MM.1S (cell line): ENCODE results near the gene ANO5.

ENCODE experiments used
- DNase-seq: peaks from one replicate; pipeline ENCODE4 v3.0.0-alpha.2; 2015
- H2AFZ ChIP-seq: fragments of 300-600 bp; sonication (generic); 2 replicates; pipeline ENCODE4 v1.6.0; 2016; ENCODE audit warnings: antibody characterized with exemption, low read length
- H3F3A ChIP-seq: fragments of 300-600 bp; sonication (generic); 2 replicates; pipeline ENCODE4 v1.6.1; 2016; ENCODE audit warnings: mild to moderate bottlenecking, antibody characterized with exemption, low read length, moderate library complexity, mixed read lengths; ENCODE audit not compliant: insufficient read depth
- H3K27ac ChIP-seq: fragments of 300-600 bp; sonication (generic); 2 replicates; pipeline ENCODE4 v1.5.1; 2016; ENCODE audit warnings: mild to moderate bottlenecking, low read length
- H3K27me3 ChIP-seq: fragments of 300-600 bp; sonication (generic); replicated peaks from 2 replicates; pipeline ENCODE4 v1.6.0; 2016; ENCODE audit warnings: low read length; ENCODE audit not compliant: insufficient read depth
- H3K36me3 ChIP-seq: fragments of 300-600 bp; sonication (generic); replicated peaks from 2 replicates; pipeline ENCODE4 v1.6.1; 2016; ENCODE audit warnings: mild to moderate bottlenecking, low read length, mixed read lengths; ENCODE audit not compliant: insufficient read depth
- H3K4me1 ChIP-seq: fragments of 300-600 bp; sonication (generic); 2 replicates; pipeline ENCODE4 v1.6.1; 2016; ENCODE audit warnings: low read length, mixed read lengths
- H3K4me2 ChIP-seq: fragments of 300-600 bp; sonication (generic); 2 replicates; pipeline ENCODE4 v1.6.0; 2016; ENCODE audit warnings: low read depth, low read length
- H3K4me3 ChIP-seq: fragments of 300-600 bp; sonication (generic); 2 replicates; pipeline ENCODE4 v1.5.1; 2016; ENCODE audit warnings: low read length, mixed read lengths
- H3K79me2 ChIP-seq: fragments of 300-600 bp; sonication (generic); 2 replicates; pipeline ENCODE4 v1.6.1; 2016; ENCODE audit warnings: mixed run types, low read length, mixed read lengths
- H3K9ac ChIP-seq: fragments of 300-600 bp; sonication (generic); 2 replicates; pipeline ENCODE4 v1.6.1; 2016; ENCODE audit warnings: low read length, mixed read lengths
- H3K9me2 ChIP-seq: fragments of 300-600 bp; sonication (generic); replicated peaks from 2 replicates; pipeline ENCODE4 v1.6.1; 2016; ENCODE audit warnings: mild to moderate bottlenecking, low read length, mixed read lengths; ENCODE audit not compliant: insufficient read depth
- H3K9me3 ChIP-seq: fragments of 300-600 bp; sonication (generic); replicated peaks from 2 replicates; pipeline ENCODE4 v1.6.1; 2016; ENCODE audit warnings: mild to moderate bottlenecking, low read length, mixed read lengths; ENCODE audit not compliant: insufficient read depth
- H4K20me1 ChIP-seq: fragments of 300-600 bp; sonication (generic); 2 replicates; pipeline ENCODE4 v1.6.1; 2016; ENCODE audit warnings: mild to moderate bottlenecking, low read length, moderate library complexity, mixed read lengths; ENCODE audit not compliant: insufficient read depth
- CTCF ChIP-seq: fragments of 300-600 bp; sonication (generic); IDR thresholded peaks from 2 replicates; pipeline ENCODE4 v1.5.1; 2016; ENCODE audit warnings: antibody characterized with exemption, low read length, mixed read lengths
- EZH2 ChIP-seq: fragments of 300-600 bp; sonication (generic); optimal IDR thresholded peaks from 2 replicates; pipeline ENCODE3; 2017; ENCODE audit warnings: low read depth, mild to moderate bottlenecking, antibody characterized with exemption, low read length, mixed read lengths
- EZH2phosphoT487 ChIP-seq: fragments of 300-600 bp; sonication (generic); IDR thresholded peaks from 2 replicates; pipeline ENCODE4 v1.6.1; 2018; ENCODE audit warnings: antibody characterized with exemption, low read length

Gene ANO5

GRCh38 chr11:22244986-22245592 is 52.2 kb downstream of the ANO5 start:
- H3K9me2 ChIP-seq: no peaks in the 10 kb centered on the region
- H3K4me1 ChIP-seq: no peaks in the 10 kb centered on the region
- no peaks in the 10 kb centered on the region for H4K20me1 ChIP-seq
- no peaks in the 10 kb centered on the region for H3F3A ChIP-seq
- H3K4me3 ChIP-seq: no peak overlapping the region
- H3K4me2 ChIP-seq: no peak overlapping the region
- no peaks in the 10 kb centered on the region for H3K36me3 ChIP-seq
- no peak overlapping the region for H3K27ac ChIP-seq
- no peak overlapping the region for H3K9ac ChIP-seq
- TF ChIP-seq EZH2 (no peak), CTCF (peak; percentile 74), EZH2phosphoT487 (no peak)
- no peaks in the 10 kb centered on the region for H3K27me3 ChIP-seq
- H3K9me3 ChIP-seq: no peaks in the 10 kb centered on the region
- peak; percentile 48 for DNase-seq
- no peaks in the 10 kb centered on the region for H3K79me2 ChIP-seq
- H2AFZ ChIP-seq: no peak overlapping the region

GRCh38 chr11:22246992-22247391 is 54.1 kb downstream of the ANO5 start:
- Histone ChIP-seq H3F3A (no peaks in the 10 kb centered on the region), H3K4me2 (no peak overlapping the region), H3K9me2 (no peaks in the 10 kb centered on the region), H3K27me3 (no peaks in the 10 kb centered on the region), H3K9ac (no peak overlapping the region), H3K36me3 (no peaks in the 10 kb centered on the region), H3K4me1 (no peaks in the 10 kb centered on the region), H2AFZ (no peak overlapping the region), H3K4me3 (no peak overlapping the region), H4K20me1 (no peaks in the 10 kb centered on the region), H3K9me3 (no peaks in the 10 kb centered on the region), H3K27ac (no peak overlapping the region), H3K79me2 (no peaks in the 10 kb centered on the region)
- DNase-seq: no peak
- no peak for TF ChIP-seq EZH2phosphoT487
- TF ChIP-seq CTCF: no peak
- TF ChIP-seq EZH2: no peak

GRCh38 chr11:22249871-22250270 is 57.0 kb downstream of the ANO5 start:
- TF ChIP-seq CTCF (no peak), EZH2 (no peak), EZH2phosphoT487 (no peak)
- Histone ChIP-seq H3K36me3 (no peaks in the 10 kb centered on the region), H3K4me3 (no peak overlapping the region), H3K9ac (no peak overlapping the region), H2AFZ (no peak overlapping the region), H3K27me3 (no peaks in the 10 kb centered on the region), H3K4me2 (no peak overlapping the region), H3F3A (no peaks in the 10 kb centered on the region), H4K20me1 (no peaks in the 10 kb centered on the region), H3K4me1 (no peaks in the 10 kb centered on the region), H3K79me2 (no peaks in the 10 kb centered on the region), H3K9me2 (no peaks in the 10 kb centered on the region), H3K9me3 (no peaks in the 10 kb centered on the region), H3K27ac (no peak overlapping the region)
- DNase-seq: no peak
